ENCODE measurements around the gene DPEP3. TPM values are rescaled to one million over a fixed set of nuclear protein-coding genes. Genes with fewer than 3 reads are reported as not detected.

DPEP3 gene
- polyA plus RNA-seq, 1 donor from 2014 or later = not detected

- Histone ChIP-seq H2AFZ (ENCODE audit: low read depth, low read length) (no peak overlapping the region), H3K27me3 (ENCODE audit: insufficient read depth, low read depth, low read length) (no peaks in the 10 kb centered on the region), H3K4me3 (ENCODE audit: low read length) (no peak overlapping the region), H3K36me3 (ENCODE audit: insufficient read depth, low read length) (no peaks in the 10 kb centered on the region), H3K27ac (ENCODE audit: low read length) (no peak overlapping the region), H4K20me1 (ENCODE audit: insufficient read depth) (no peaks in the 10 kb centered on the region), H3K9me2 (ENCODE audit: insufficient read depth, low read length) (no peaks in the 10 kb centered on the region), H3F3A (ENCODE audit: insufficient read depth, low read length, poor library complexity, severe bottlenecking) (no peaks in the 10 kb centered on the region), H3K9ac (ENCODE audit: low read length) (no peak overlapping the region), H3K4me2 (ENCODE audit: low read length) (no peak overlapping the region), H3K79me2 (replicated peaks; ENCODE audit: insufficient read depth, low read length) (no peaks in the 10 kb centered on the region), H3K9me3 (ENCODE audit: low read length) (no peaks in the 10 kb centered on the region)
- no peak for TF ChIP-seq RAD21 (conservative IDR thresholded peaks at IDR 0.05)
- TF ChIP-seq TAF1 (IDR thresholded peaks at IDR 0.05; ENCODE audit: low read depth) = no peak
- no peak for TF ChIP-seq CTCF (IDR thresholded peaks at IDR 0.05; ENCODE audit: poor library complexity, severe bottlenecking)
- TF ChIP-seq EZH2 (IDR thresholded peaks at IDR 0.05; ENCODE audit: borderline replicate concordance, insufficient read depth, low read length, poor library complexity, severe bottlenecking) = no peak
- no peak for TF ChIP-seq SMC3 (conservative IDR thresholded peaks at IDR 0.05; ENCODE audit: poor library complexity)
Measured at GRCh38 chr16:67992661-67993206, 12.4 kb upstream of the DPEP3 start.

- H3K9me3 ChIP-seq (ENCODE audit: low read length) = no peaks in the 10 kb centered on the region
- no peaks in the 10 kb centered on the region for H3K9me2 ChIP-seq (ENCODE audit: insufficient read depth, low read length)
- H3K36me3 ChIP-seq (ENCODE audit: insufficient read depth, low read length) = no peaks in the 10 kb centered on the region
- no peak overlapping the region for H3K9ac ChIP-seq (ENCODE audit: low read length)
- H3K27me3 ChIP-seq (ENCODE audit: insufficient read depth, low read depth, low read length) = no peaks in the 10 kb centered on the region
- no peak overlapping the region for H2AFZ ChIP-seq (ENCODE audit: low read depth, low read length)
- H3K79me2 ChIP-seq (replicated peaks; ENCODE audit: insufficient read depth, low read length) = no peaks in the 10 kb centered on the region
- no peak overlapping the region for H3K27ac ChIP-seq (ENCODE audit: low read length)
- no peaks in the 10 kb centered on the region for H3F3A ChIP-seq (ENCODE audit: insufficient read depth, low read length, poor library complexity, severe bottlenecking)
- no peaks in the 10 kb centered on the region for H4K20me1 ChIP-seq (ENCODE audit: insufficient read depth)
- H3K4me3 ChIP-seq (ENCODE audit: low read length) = no peak overlapping the region
- TF ChIP-seq MXI1 (conservative IDR thresholded peaks at IDR 0.05; ENCODE audit: poor library complexity, severe bottlenecking) (no peak), REST (IDR thresholded peaks at IDR 0.05; ENCODE audit: borderline replicate concordance) (no peak), POLR2AphosphoS5 (IDR thresholded peaks at IDR 0.05) (no peak), RAD21 (conservative IDR thresholded peaks at IDR 0.05) (no peak)
- no peak overlapping the region for H3K4me2 ChIP-seq (ENCODE audit: low read length)
Measured at GRCh38 chr16:67990018-67990386, 9.7 kb upstream of the DPEP3 start.

All from neural cell (in vitro differentiated cells).